Activated T-helper 1 cell treated with anti-CD3 and anti-CD28 coated beads, Interleukin-12 subunit alpha, Interleukin-12 subunit beta, Interleukin-2, Interleukin-4 antibody, amounts not matched to agents 30 ng/mL and 10 ng/mL and 1 ng/mL, durations not matched to agents 14 hours and 24 hours and 36 hours (primary cell): ENCODE data around the gene THADA. TPM values are rescaled to one million over a fixed set of nuclear protein-coding genes. Genes with fewer than 3 reads are reported as not detected.

ENCODE experiments used
- DNase-seq: peaks from one replicate; pipeline ENCODE4 v3.0.0; 2021; ENCODE audit warnings: low spot score
- H3K27ac Mint-ChIP-seq: one replicate; pipeline ENCODE4 v1.8.0; 2021; ENCODE audit warnings: mild to moderate bottlenecking, mixed read lengths
- H3K27me3 Mint-ChIP-seq: one replicate; pipeline ENCODE4 v1.8.0; 2022; ENCODE audit warnings: mild to moderate bottlenecking, moderate library complexity, mixed read lengths; ENCODE audit not compliant: insufficient read depth
- H3K36me3 Mint-ChIP-seq: one replicate; pipeline ENCODE4 v1.8.0; 2021; ENCODE audit warnings: low read depth, mixed read lengths
- H3K4me1 Mint-ChIP-seq: one replicate; pipeline ENCODE4 v1.8.0; 2021; ENCODE audit warnings: low read depth, mixed read lengths
- H3K4me3 Mint-ChIP-seq: one replicate; pipeline ENCODE4 v1.8.0; 2021; ENCODE audit warnings: mild to moderate bottlenecking, moderate library complexity, mixed read lengths
- H3K9me3 Mint-ChIP-seq: one replicate; pipeline ENCODE4 v1.8.0; 2021; ENCODE audit warnings: mixed read lengths
- intact Hi-C: fragments of 100-400 bp; cut with micrococcal nuclease; formaldehyde crosslinking; loops from one replicate; pipeline ENCODE4 v1.15.1; 2024
- total RNA-seq: library from RNA; stranded (reverse); gene quantifications from 2 replicates; pipeline ENCODE4 v1.2.3, GENCODE V29; 2022

THADA gene
- total RNA-seq, 1 donor from 2014 or later: 51.7 TPM

GRCh38 chr2:43248621-43249020, 347.2 kb downstream of the THADA start:
- H3K36me3 Mint-ChIP-seq: no peaks in the 10 kb centered on the region
- intact Hi-C loops: no loop called here
- H3K27ac Mint-ChIP-seq: no peak overlapping the region
- H3K4me1 Mint-ChIP-seq: no peaks in the 10 kb centered on the region
- no peaks in the 10 kb centered on the region for H3K27me3 Mint-ChIP-seq
- H3K4me3 Mint-ChIP-seq: no peak overlapping the region
- DNase-seq: no peak
- H3K9me3 Mint-ChIP-seq: no peaks in the 10 kb centered on the region

GRCh38 chr2:43246641-43247040, 349.2 kb downstream of the THADA start:
- Mint-ChIP-seq H3K4me1 (no peaks in the 10 kb centered on the region), H3K27ac (no peak overlapping the region), H3K36me3 (peaks cover 3% of the 10 kb centered on the region), H3K9me3 (no peaks in the 10 kb centered on the region), H3K4me3 (no peak overlapping the region), H3K27me3 (no peaks in the 10 kb centered on the region)
- DNase-seq: no peak
- intact Hi-C loops: no loop called here

- no peak overlapping the region for H3K27ac Mint-ChIP-seq
Observed at GRCh38 chr2:43241558-43241957, 354.3 kb downstream of the THADA start.

GRCh38 chr2:43240766-43241150, 355.1 kb downstream of the THADA start:
- H3K36me3 Mint-ChIP-seq: peaks cover 4% of the 10 kb centered on the region
- no peak overlapping the region for H3K27ac Mint-ChIP-seq
- intact Hi-C loops: no loop called here
- H3K27me3 Mint-ChIP-seq: no peaks in the 10 kb centered on the region
- no peaks in the 10 kb centered on the region for H3K9me3 Mint-ChIP-seq
- DNase-seq: no peak
- H3K4me3 Mint-ChIP-seq: no peak overlapping the region
- H3K4me1 Mint-ChIP-seq: peaks cover 8% of the 10 kb centered on the region

More at GRCh38 chr2:43241558-43241957, 354.3 kb downstream of the THADA start:
- peaks cover 4% of the 10 kb centered on the region for H3K36me3 Mint-ChIP-seq
- no peak for DNase-seq
- H3K9me3 Mint-ChIP-seq: no peaks in the 10 kb centered on the region
- no peaks in the 10 kb centered on the region for H3K27me3 Mint-ChIP-seq
- intact Hi-C loops: no loop called here
- H3K4me3 Mint-ChIP-seq: no peak overlapping the region
- peaks cover 8% of the 10 kb centered on the region for H3K4me1 Mint-ChIP-seq

- Mint-ChIP-seq H3K27ac (no peak overlapping the region), H3K36me3 (peaks cover 4% of the 10 kb centered on the region), H3K27me3 (no peaks in the 10 kb centered on the region), H3K4me3 (no peak overlapping the region), H3K4me1 (peaks cover 8% of the 10 kb centered on the region), H3K9me3 (no peaks in the 10 kb centered on the region)
- DNase-seq: no peak
- intact Hi-C loops: no loop called here
Observed at GRCh38 chr2:43239981-43240765, 355.7 kb downstream of the THADA start.

- Mint-ChIP-seq H3K27me3 (no peaks in the 10 kb centered on the region), H3K9me3 (no peaks in the 10 kb centered on the region), H3K36me3 (peaks cover 4% of the 10 kb centered on the region), H3K27ac (no peak overlapping the region), H3K4me1 (peaks cover 8% of the 10 kb centered on the region), H3K4me3 (no peak overlapping the region)
- intact Hi-C loops: no loop called here
- DNase-seq: no peak
Observed at GRCh38 chr2:43238813-43239212, 357.0 kb downstream of the THADA start.

GRCh38 chr2:43238176-43238575, 357.7 kb downstream of the THADA start:
- Mint-ChIP-seq H3K4me1 (peaks cover 8% of the 10 kb centered on the region), H3K4me3 (no peak overlapping the region), H3K9me3 (no peaks in the 10 kb centered on the region), H3K27me3 (no peaks in the 10 kb centered on the region), H3K36me3 (peaks cover 4% of the 10 kb centered on the region), H3K27ac (no peak overlapping the region)
- intact Hi-C loops: no loop called here
- DNase-seq: no peak

GRCh38 chr2:43233218-43234212, 362.3 kb downstream of the THADA start:
- H3K9me3 Mint-ChIP-seq: no peaks in the 10 kb centered on the region
- intact Hi-C loops: no loop called here
- no peaks in the 10 kb centered on the region for H3K27me3 Mint-ChIP-seq
- no peak overlapping the region for H3K27ac Mint-ChIP-seq
- no peak overlapping the region for H3K4me3 Mint-ChIP-seq
- peaks cover 20% of the 10 kb centered on the region for H3K4me1 Mint-ChIP-seq
- no peak for DNase-seq
- H3K36me3 Mint-ChIP-seq: peaks cover 13% of the 10 kb centered on the region

- Mint-ChIP-seq H3K4me3 (no peak overlapping the region), H3K36me3 (peaks cover 12% of the 10 kb centered on the region), H3K9me3 (no peaks in the 10 kb centered on the region), H3K27me3 (no peaks in the 10 kb centered on the region), H3K27ac (peak overlapping the region; percentile 31), H3K4me1 (peaks cover 23% of the 10 kb centered on the region)
- intact Hi-C loops: loop anchor here (1.0 kb wide), 1 partner anchor 207 kb away; no protein-coding TSS in a partner anchor
- no peak for DNase-seq
Observed at GRCh38 chr2:43230951-43231827, 364.6 kb downstream of the THADA start.

GRCh38 chr2:43230351-43230885, 365.4 kb downstream of the THADA start:
- no peaks in the 10 kb centered on the region for H3K9me3 Mint-ChIP-seq
- intact Hi-C loops: loop anchor here (1.0 kb wide), 1 partner anchor 206 kb away; no protein-coding TSS in a partner anchor
- peaks cover 23% of the 10 kb centered on the region for H3K4me1 Mint-ChIP-seq
- DNase-seq: no peak
- no peak overlapping the region for H3K4me3 Mint-ChIP-seq
- peaks cover 14% of the 10 kb centered on the region for H3K36me3 Mint-ChIP-seq
- no peaks in the 10 kb centered on the region for H3K27me3 Mint-ChIP-seq
- no peak overlapping the region for H3K27ac Mint-ChIP-seq

- Mint-ChIP-seq H3K27me3 (no peaks in the 10 kb centered on the region), H3K9me3 (no peaks in the 10 kb centered on the region), H3K27ac (peak overlapping the region; percentile 65), H3K36me3 (peaks cover 19% of the 10 kb centered on the region), H3K4me3 (peak overlapping the region; percentile 20), H3K4me1 (peaks cover 23% of the 10 kb centered on the region)
- intact Hi-C loops: loop anchor here (1.0 to 5.0 kb wide), 11 partner anchors 65 to 402 kb away; no protein-coding TSS in a partner anchor
- DNase-seq: no peak
Observed at GRCh38 chr2:43228756-43229659, 366.8 kb downstream of the THADA start.
